ENCODE measurements around the gene PITX1. TPM values are rescaled to one million over a fixed set of nuclear protein-coding genes. Genes with fewer than 3 reads are reported as not detected.

The PITX1 gene
- total and polyA plus RNA-seq, 4 donors, result 0.02 TPM; not detected in 3

- TF ChIP-seq GABPA (IDR thresholded peaks at IDR 0.05 in 1 of 2, conservative IDR thresholded peaks at IDR 0.05 in 1 of 2), result no peak
- TF ChIP-seq, protein P1, sequence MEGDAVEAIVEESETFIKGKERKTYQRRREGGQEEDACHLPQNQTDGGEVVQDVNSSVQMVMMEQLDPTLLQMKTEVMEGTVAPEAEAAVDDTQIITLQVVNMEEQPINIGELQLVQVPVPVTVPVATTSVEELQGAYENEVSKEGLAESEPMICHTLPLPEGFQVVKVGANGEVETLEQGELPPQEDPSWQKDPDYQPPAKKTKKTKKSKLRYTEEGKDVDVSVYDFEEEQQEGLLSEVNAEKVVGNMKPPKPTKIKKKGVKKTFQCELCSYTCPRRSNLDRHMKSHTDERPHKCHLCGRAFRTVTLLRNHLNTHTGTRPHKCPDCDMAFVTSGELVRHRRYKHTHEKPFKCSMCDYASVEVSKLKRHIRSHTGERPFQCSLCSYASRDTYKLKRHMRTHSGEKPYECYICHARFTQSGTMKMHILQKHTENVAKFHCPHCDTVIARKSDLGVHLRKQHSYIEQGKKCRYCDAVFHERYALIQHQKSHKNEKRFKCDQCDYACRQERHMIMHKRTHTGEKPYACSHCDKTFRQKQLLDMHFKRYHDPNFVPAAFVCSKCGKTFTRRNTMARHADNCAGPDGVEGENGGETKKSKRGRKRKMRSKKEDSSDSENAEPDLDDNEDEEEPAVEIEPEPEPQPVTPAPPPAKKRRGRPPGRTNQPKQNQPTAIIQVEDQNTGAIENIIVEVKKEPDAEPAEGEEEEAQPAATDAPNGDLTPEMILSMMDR (IDR thresholded peaks at IDR 0.05; ENCODE audit: low read depth, low read length, missing input control), result no peak
- TF ChIP-seq, protein P2, sequence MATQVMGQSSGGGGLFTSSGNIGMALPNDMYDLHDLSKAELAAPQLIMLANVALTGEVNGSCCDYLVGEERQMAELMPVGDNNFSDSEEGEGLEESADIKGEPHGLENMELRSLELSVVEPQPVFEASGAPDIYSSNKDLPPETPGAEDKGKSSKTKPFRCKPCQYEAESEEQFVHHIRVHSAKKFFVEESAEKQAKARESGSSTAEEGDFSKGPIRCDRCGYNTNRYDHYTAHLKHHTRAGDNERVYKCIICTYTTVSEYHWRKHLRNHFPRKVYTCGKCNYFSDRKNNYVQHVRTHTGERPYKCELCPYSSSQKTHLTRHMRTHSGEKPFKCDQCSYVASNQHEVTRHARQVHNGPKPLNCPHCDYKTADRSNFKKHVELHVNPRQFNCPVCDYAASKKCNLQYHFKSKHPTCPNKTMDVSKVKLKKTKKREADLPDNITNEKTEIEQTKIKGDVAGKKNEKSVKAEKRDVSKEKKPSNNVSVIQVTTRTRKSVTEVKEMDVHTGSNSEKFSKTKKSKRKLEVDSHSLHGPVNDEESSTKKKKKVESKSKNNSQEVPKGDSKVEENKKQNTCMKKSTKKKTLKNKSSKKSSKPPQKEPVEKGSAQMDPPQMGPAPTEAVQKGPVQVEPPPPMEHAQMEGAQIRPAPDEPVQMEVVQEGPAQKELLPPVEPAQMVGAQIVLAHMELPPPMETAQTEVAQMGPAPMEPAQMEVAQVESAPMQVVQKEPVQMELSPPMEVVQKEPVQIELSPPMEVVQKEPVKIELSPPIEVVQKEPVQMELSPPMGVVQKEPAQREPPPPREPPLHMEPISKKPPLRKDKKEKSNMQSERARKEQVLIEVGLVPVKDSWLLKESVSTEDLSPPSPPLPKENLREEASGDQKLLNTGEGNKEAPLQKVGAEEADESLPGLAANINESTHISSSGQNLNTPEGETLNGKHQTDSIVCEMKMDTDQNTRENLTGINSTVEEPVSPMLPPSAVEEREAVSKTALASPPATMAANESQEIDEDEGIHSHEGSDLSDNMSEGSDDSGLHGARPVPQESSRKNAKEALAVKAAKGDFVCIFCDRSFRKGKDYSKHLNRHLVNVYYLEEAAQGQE (IDR thresholded peaks at IDR 0.05), result no peak
- no peak for TF ChIP-seq JUND (IDR thresholded peaks at IDR 0.05)
- TF ChIP-seq, protein P3, sequence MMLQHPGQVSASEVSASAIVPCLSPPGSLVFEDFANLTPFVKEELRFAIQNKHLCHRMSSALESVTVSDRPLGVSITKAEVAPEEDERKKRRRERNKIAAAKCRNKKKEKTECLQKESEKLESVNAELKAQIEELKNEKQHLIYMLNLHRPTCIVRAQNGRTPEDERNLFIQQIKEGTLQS (IDR thresholded peaks at IDR 0.05), result no peak
- TF ChIP-seq HNF4A (conservative IDR thresholded peaks at IDR 0.05), result no peak
- no peak for TF ChIP-seq EGR1 (IDR thresholded peaks at IDR 0.05; ENCODE audit: low read depth in 2 of 2)
- TF ChIP-seq YY1 (IDR thresholded peaks at IDR 0.05), result no peak
- TF ChIP-seq RAD21 (IDR thresholded peaks at IDR 0.05), result no peak
- no peak for DNase-seq (ENCODE audit: low spot score)
- Histone ChIP-seq H3K4me3 (ENCODE audit: low read depth in 1 of 3, low read length in 3 of 3) (no peak overlapping the region), H3K36me3 (ENCODE audit: control insufficient read depth in 4 of 4, insufficient read depth in 3 of 4, low read depth in 1 of 4, low read length in 3 of 4) (no peaks in the 10 kb centered on the region), H3K9ac (ENCODE audit: low read depth in 1 of 2, low read length in 2 of 2) (no peak overlapping the region), H3K4me1 (ENCODE audit: control insufficient read depth in 4 of 4, insufficient read depth in 4 of 4, low read length in 3 of 4) (peaks cover 12 to 18% (median 14%) of the 10 kb centered on the region in 4 donors), H3K9me3 (ENCODE audit: control insufficient read depth in 4 of 4, low read length in 3 of 4) (peaks cover 0 to 15% (median 5%) of the 10 kb centered on the region in 4 donors), H3K27ac (ENCODE audit: low read depth in 1 of 2, low read length in 2 of 2) (no peak overlapping the region), H3K27me3 (ENCODE audit: control insufficient read depth in 4 of 4, insufficient read depth in 4 of 4, low read length in 3 of 4) (peaks cover 0 to 26% (median 11%) of the 10 kb centered on the region in 4 donors)
- 69% methylated on average over 12 of the region's 12 CpGs for WGBS
These were observed 7.3 kb downstream of the PITX1 start for GRCh38 chr5:135026645-135027265.

DNA sequence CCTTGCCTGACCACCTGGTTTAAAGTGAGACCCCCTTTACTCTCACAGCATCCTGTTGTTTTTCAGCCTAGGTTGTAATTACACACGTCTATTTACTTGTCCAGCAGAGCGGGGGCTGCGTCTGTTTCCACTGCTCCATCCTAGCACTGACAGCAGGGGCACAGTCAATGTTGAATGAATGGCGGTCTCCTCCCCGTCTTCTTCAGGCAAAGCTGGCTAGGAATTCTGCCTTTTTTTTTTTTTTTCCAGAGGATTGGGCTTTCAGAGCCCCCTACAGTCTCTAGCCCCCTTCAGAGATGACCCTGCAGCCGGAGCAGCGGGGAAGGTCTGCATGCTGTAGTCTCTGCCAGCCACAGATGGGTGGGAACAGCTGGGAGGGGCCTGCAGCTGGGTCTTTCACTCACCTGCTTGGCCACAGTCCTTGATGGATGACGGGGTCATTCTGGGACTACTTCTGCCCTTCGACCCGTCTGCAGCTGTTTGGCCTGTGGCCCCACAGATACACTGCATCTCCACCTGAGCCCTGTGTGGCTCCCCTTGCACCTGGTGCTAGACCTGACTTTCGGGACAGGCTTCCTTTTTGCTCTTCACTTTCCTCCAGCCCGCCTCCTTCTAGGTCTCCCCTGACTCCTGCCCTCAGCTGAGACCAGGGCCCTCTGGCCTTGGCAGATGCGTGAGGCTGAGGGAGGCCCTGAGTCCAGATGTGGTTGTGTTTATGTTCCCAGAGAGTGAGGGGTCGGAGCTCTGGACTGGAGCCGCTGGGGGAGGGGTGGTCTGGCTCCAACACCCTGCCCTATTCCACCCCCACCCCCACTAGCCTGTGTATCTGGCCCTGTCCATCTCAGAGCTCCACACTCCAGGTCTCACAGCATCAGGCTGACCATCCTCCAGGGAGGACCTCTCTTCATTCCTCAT lies 8.0 kb downstream of the PITX1 start:
- H3K36me3 ChIP-seq (ENCODE audit: control insufficient read depth in 4 of 4, insufficient read depth in 3 of 4, low read depth in 1 of 4, low read length in 3 of 4), result no peaks in the 10 kb centered on the region
- TF ChIP-seq RXRA (IDR thresholded peaks at IDR 0.05), result no peak
- no peak for TF ChIP-seq JUND (IDR thresholded peaks at IDR 0.05)
- TF ChIP-seq NR2F2 (IDR thresholded peaks at IDR 0.05), result no peak
- DNase-seq (ENCODE audit: low spot score), result no peak
- H3K9ac ChIP-seq (ENCODE audit: low read depth in 1 of 2, low read length in 2 of 2), result no peak overlapping the region
- no peak overlapping the region for H3K4me3 ChIP-seq (ENCODE audit: low read depth in 1 of 3, low read length in 3 of 3)
- WGBS, result 84% methylated on average over 15 of the region's 15 CpGs
- H3K27ac ChIP-seq (ENCODE audit: low read depth in 1 of 2, low read length in 2 of 2), result no peak overlapping the region
- H3K4me1 ChIP-seq (ENCODE audit: control insufficient read depth in 4 of 4, insufficient read depth in 4 of 4, low read length in 3 of 4), result peaks cover 6 to 13% (median 9%) of the 10 kb centered on the region in 4 donors
- H3K27me3 ChIP-seq (ENCODE audit: control insufficient read depth in 4 of 4, insufficient read depth in 4 of 4, low read length in 3 of 4), result peaks cover 0 to 21% (median 11%) of the 10 kb centered on the region in 4 donors
- peaks cover 0 to 15% (median 5%) of the 10 kb centered on the region in 4 donors for H3K9me3 ChIP-seq (ENCODE audit: control insufficient read depth in 4 of 4, low read length in 3 of 4)

All from liver (tissue), 9 donors.